MCF 10A (cell line): ENCODE results near the gene DDR1. TPM values are rescaled to one million over a fixed set of nuclear protein-coding genes. Genes with fewer than 3 reads are reported as not detected.

Experiments used
- BruUV-seq: library from RNA; stranded (reverse); fragments of 400-500 nt; replicated peaks from 2 replicates; lab custom pipeline; 2021; lab: Mats Ljungman, UMichigan
- CTCF ChIA-PET: fragments of 300-600 bp; sonication (Branson Sonifier 250); formaldehyde crosslinking; extraction: SDS; loops from one replicate; lab custom pipeline; 2021; ENCODE audit warnings: antibody characterized with exemption, inconsistent platforms; lab: Yijun Ruan, JAX
- POLR2A ChIA-PET: fragments of 300-600, 350-650 bp; sonication (Branson Sonifier 250); formaldehyde crosslinking; extraction: SDS; loops from one replicate; lab custom pipeline; 2020; ENCODE audit warnings: antibody characterized with exemption, inconsistent platforms; lab: Yijun Ruan, JAX
- DNase-seq: peaks from one replicate; pipeline ENCODE4 v3.0.0-alpha.2; 2018; ENCODE audit not compliant: unreplicated experiment
- H3K27ac Mint-ChIP-seq: one replicate; pipeline ENCODE4 v1.8.0; 2022; ENCODE audit warnings: mild to moderate bottlenecking, low read depth, mixed read lengths; ENCODE audit not compliant: unreplicated experiment
- H3K27me3 Mint-ChIP-seq: one replicate; pipeline ENCODE4 v1.8.0; 2022; ENCODE audit warnings: mixed read lengths; ENCODE audit not compliant: insufficient read depth, unreplicated experiment
- H3K36me3 Mint-ChIP-seq: one replicate; pipeline ENCODE4 v1.8.0; 2022; ENCODE audit warnings: mild to moderate bottlenecking, moderate library complexity, mixed read lengths; ENCODE audit not compliant: insufficient read depth, unreplicated experiment
- H3K4me1 Mint-ChIP-seq: one replicate; pipeline ENCODE4 v1.8.0; 2022; ENCODE audit warnings: mixed read lengths; ENCODE audit not compliant: insufficient read depth, unreplicated experiment
- H3K4me3 Mint-ChIP-seq: one replicate; pipeline ENCODE4 v1.8.0; 2022; ENCODE audit warnings: mild to moderate bottlenecking, moderate library complexity, mixed read lengths; ENCODE audit not compliant: unreplicated experiment
- H3K9me3 Mint-ChIP-seq: one replicate; pipeline ENCODE4 v1.8.0; 2022; ENCODE audit warnings: mixed read lengths; ENCODE audit not compliant: unreplicated experiment
- CTCF ChIP-seq: fragments of 200-600 bp; IDR thresholded peaks from one replicate; pipeline ENCODE4 v1.8.0; 2022; ENCODE audit warnings: antibody characterized with exemption, mild to moderate bottlenecking; ENCODE audit not compliant: unreplicated experiment
- intact Hi-C: fragments of 100-400 bp; cut with micrococcal nuclease; formaldehyde crosslinking; loops from 2 replicates; pipeline ENCODE4 v1.14.1; 2022
- total RNA-seq: library from RNA; stranded (reverse); gene quantifications from 2 replicates; pipeline ENCODE4 v1.2.3, GENCODE V29; 2022

Gene DDR1
- total RNA-seq, 1 experiment from 2014 or later, result 66.0 TPM

DNA sequence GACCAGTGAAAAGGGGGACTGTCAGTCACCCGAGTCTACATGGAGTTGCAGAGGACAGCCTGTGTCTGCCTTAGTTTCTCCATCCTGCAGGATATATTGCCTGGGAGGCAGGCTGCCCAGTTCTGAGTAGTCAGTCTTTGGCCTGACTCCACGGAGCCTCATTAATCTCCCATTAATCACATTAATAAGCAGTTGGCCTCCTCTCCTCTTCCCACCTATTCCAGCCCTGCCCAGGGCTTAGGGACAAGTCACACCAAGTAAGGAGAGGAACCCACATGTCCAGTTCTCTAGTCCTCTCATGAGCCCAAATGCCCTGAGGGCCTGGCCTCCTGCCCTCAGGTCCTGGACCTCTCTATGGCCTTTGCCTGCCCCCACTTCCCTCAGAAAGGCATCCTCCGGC lies 55.2 kb downstream of the DDR1 start:
- Mint-ChIP-seq H3K4me3 (no peak overlapping the region), H3K27ac (peak overlapping the region; percentile 65), H3K27me3 (no peaks in the 10 kb centered on the region), H3K4me1 (peaks cover 49% of the 10 kb centered on the region), H3K36me3 (no peaks in the 10 kb centered on the region), H3K9me3 (no peaks in the 10 kb centered on the region)
- POLR2A ChIA-PET, result interaction anchor here (1.1 to 2.1 kb wide), 3 partner anchors 13 to 140 kb away, joined by 4 to 14 read pairs (median 5); no protein-coding TSS in a partner anchor
- CTCF ChIA-PET, result interaction anchor here (0.6 to 1.7 kb wide), 4 partner anchors 21 to 131 kb away, joined by 3 to 5 read pairs (median 4); no protein-coding TSS in a partner anchor
- TF ChIP-seq CTCF, result no peak
- no TSS peak for BruUV-seq
- DNase-seq, result no peak
- intact Hi-C loops, result no loop called here

DNA sequence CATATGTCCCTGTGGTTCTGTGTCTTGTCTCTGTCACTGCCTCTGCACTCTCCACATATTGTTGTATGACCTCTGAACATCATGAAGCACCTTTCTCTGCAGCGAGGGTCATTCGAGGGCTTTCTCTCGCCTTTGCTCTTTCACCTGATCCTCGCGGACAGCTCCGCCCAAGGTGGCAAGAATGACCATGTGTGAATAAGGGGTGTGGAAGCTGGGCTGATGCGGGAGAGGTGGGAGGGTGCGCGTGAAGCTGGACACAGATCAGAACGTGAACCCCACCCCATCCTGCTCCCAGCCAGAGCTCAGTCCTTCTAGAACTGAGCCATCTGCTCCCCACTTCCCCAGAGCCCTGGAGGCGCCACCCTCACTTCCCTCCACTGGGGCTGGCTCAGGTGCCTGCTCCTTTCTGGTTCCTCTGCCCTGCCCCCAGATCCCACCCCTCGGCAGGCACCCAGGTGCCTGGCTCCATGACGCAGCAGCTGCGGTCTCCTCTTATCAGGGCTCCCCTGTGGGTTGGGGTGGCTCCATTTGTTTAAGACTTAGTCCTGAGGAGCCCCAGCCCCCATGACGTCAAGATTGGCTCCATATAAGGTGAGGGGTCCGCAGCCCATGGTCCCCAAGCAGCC lies 56.2 kb downstream of the DDR1 start, which contains the start of gene MUCL3:
MUCL3 (plus strand) TSS at position 613 of the 626 bp plus-strand sequence. CDS start 27 bp downstream, outside the sequence.
- Mint-ChIP-seq H3K27ac (peak within 1 kb of the TSS; percentile 65), H3K4me1 (peaks cover 39% of the 10 kb centered on the region), H3K9me3 (no peaks in the 10 kb centered on the region), H3K36me3 (no peaks in the 10 kb centered on the region), H3K27me3 (no peaks in the 10 kb centered on the region), H3K4me3 (no peak within 1 kb of the TSS)
- DNase-seq, result no peak
- BruUV-seq, result no TSS peak
- ChIA-PET CTCF (interaction anchor here (0.5 to 3.4 kb wide), 8 partner anchors 14 to 178 kb away, joined by 3 to 38 read pairs (median 4); partner anchors contain the start of gene VARS2), POLR2A (interaction anchor here (0.5 to 1.7 kb wide), 5 partner anchors 23 to 1005 kb away, joined by 3 to 4 read pairs (median 4); no protein-coding TSS in a partner anchor)
- intact Hi-C loops, result no loop called here
- no peak for TF ChIP-seq CTCF

DNA sequence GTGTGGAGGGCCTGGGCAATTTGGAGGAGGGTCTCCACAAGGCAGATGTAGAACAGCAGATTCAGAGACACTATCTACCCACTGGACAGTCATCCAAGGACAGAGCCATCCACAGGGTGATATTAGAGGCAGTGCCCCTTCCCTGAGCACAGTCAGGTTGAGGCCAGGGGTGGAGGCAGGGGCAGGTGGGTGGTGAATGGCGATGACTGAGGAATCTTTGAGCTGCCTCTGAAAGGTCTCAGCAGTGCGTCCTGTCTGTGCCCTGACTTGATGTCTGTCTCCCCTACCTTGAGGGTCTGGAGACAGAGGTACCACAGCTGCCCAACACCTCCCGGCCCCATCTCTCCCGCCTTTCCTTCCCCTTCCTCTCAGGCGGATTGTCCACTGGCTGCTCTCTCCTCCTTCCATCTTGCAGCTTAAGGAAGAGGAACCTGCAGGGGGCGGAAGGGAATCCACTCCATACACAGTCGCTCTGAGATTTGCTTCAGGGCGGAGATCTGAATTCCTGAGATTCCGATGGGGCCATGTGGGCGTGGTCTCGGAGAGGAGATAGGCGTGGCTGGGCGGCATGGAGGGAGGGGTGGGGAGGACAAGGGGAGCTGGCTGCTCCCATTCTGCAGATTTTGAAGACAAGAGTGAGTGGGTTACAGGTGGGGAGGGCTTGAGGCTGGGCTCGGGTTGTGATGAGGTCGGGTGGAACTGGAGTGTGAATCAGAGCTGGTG lies 58.2 kb downstream of the DDR1 start:
- H3K36me3 Mint-ChIP-seq, result no peaks in the 10 kb centered on the region
- peak overlapping the region; percentile 54 for H3K4me3 Mint-ChIP-seq
- BruUV-seq, result no TSS peak
- no peaks in the 10 kb centered on the region for H3K27me3 Mint-ChIP-seq
- no peaks in the 10 kb centered on the region for H3K9me3 Mint-ChIP-seq
- peak; percentile 50 for TF ChIP-seq CTCF
- ChIA-PET CTCF (interaction anchor here (0.7 to 3.4 kb wide), 11 partner anchors 16 to 296 kb away, joined by 3 to 38 read pairs (median 5); partner anchors contain the start of gene VARS2), POLR2A (interaction anchor here (0.6 to 1.7 kb wide), 10 partner anchors 16 to 128 kb away, joined by 3 to 11 read pairs (median 4); no protein-coding TSS in a partner anchor)
- intact Hi-C loops, result loop anchor here (1.0 kb wide), 2 partner anchors 27 to 128 kb away; no protein-coding TSS in a partner anchor
- peaks cover 29% of the 10 kb centered on the region for H3K4me1 Mint-ChIP-seq
- DNase-seq, result peak; percentile 88
- peak overlapping the region; percentile 43 for H3K27ac Mint-ChIP-seq

GRCh38 chr6:30944051-30944450 lies 59.7 kb downstream of the DDR1 start:
- no peak for DNase-seq
- H3K27ac Mint-ChIP-seq, result no peak overlapping the region
- H3K9me3 Mint-ChIP-seq, result no peaks in the 10 kb centered on the region
- ChIA-PET CTCF (no interaction called here), POLR2A (interaction anchor here (0.7 to 1.2 kb wide), 2 partner anchors 12 to 17 kb away, joined by 3 to 4 read pairs; no protein-coding TSS in a partner anchor)
- H3K4me1 Mint-ChIP-seq, result peaks cover 25% of the 10 kb centered on the region
- no peaks in the 10 kb centered on the region for H3K27me3 Mint-ChIP-seq
- no peak overlapping the region for H3K4me3 Mint-ChIP-seq
- BruUV-seq, result no TSS peak
- H3K36me3 Mint-ChIP-seq, result no peaks in the 10 kb centered on the region
- no peak for TF ChIP-seq CTCF
- intact Hi-C loops, result no loop called here
